ENCODE results near the gene MGLL.

MGLL gene

GRCh38 chr3:127814325-127814781 is 8.0 kb downstream of the MGLL start:
- no peak for DNase-seq (ENCODE audit: low spot score)

GRCh38 chr3:127812151-127812550 is 10.2 kb downstream of the MGLL start:
- DNase-seq (ENCODE audit: low spot score) = no peak

- DNase-seq (ENCODE audit: low spot score) = no peak
These were observed 10.6 kb downstream of the MGLL start for GRCh38 chr3:127811717-127812116.

GRCh38 chr3:127809611-127810010 is 12.7 kb downstream of the MGLL start:
- DNase-seq (ENCODE audit: low spot score) = no peak

GRCh38 chr3:127809211-127809610 is 13.1 kb downstream of the MGLL start:
- no peak for DNase-seq (ENCODE audit: low spot score)

- DNase-seq (ENCODE audit: low spot score) = no peak
These were observed 14.1 kb downstream of the MGLL start for GRCh38 chr3:127808197-127808596.

GRCh38 chr3:127805026-127805753 is 17.1 kb downstream of the MGLL start:
- no peak for DNase-seq (ENCODE audit: low spot score)

- DNase-seq (ENCODE audit: low spot score) = no peak
These were observed 18.2 kb downstream of the MGLL start for GRCh38 chr3:127804141-127804540.

- DNase-seq (ENCODE audit: low spot score) = peak; percentile 67
These were observed 18.7 kb downstream of the MGLL start for GRCh38 chr3:127803619-127804018.

GRCh38 chr3:127802606-127803005 is 19.7 kb downstream of the MGLL start:
- DNase-seq (ENCODE audit: low spot score) = no peak

- DNase-seq (ENCODE audit: low spot score) = no peak
These were observed 20.5 kb downstream of the MGLL start for GRCh38 chr3:127801731-127802313.

- DNase-seq (ENCODE audit: low spot score) = no peak
These were observed 21.8 kb downstream of the MGLL start for GRCh38 chr3:127800508-127800907.

- no peak for DNase-seq (ENCODE audit: low spot score)
These were observed 22.7 kb downstream of the MGLL start for GRCh38 chr3:127799476-127800222.

- DNase-seq (ENCODE audit: low spot score) = no peak
These were observed 23.6 kb downstream of the MGLL start for GRCh38 chr3:127798716-127799115.

- no peak for DNase-seq (ENCODE audit: low spot score)
These were observed 25.5 kb downstream of the MGLL start for GRCh38 chr3:127796831-127797150.

- no peak for DNase-seq (ENCODE audit: low spot score)
These were observed 26.1 kb downstream of the MGLL start for GRCh38 chr3:127796045-127796830.

- DNase-seq (ENCODE audit: low spot score) = no peak
These were observed 27.3 kb downstream of the MGLL start for GRCh38 chr3:127794972-127795371.

GRCh38 chr3:127794402-127794801 is 27.9 kb downstream of the MGLL start:
- DNase-seq (ENCODE audit: low spot score) = no peak

GRCh38 chr3:127792541-127793292 is 29.6 kb downstream of the MGLL start:
- DNase-seq (ENCODE audit: low spot score) = no peak

GRCh38 chr3:127791221-127791913 is 30.9 kb downstream of the MGLL start:
- peak; percentile 45 for DNase-seq (ENCODE audit: low spot score)

- DNase-seq (ENCODE audit: low spot score) = no peak
These were observed 31.5 kb downstream of the MGLL start for GRCh38 chr3:127790882-127791183.

Data from SW480 (cell line).